Sigmoid colon (tissue), 4 donors: ENCODE measurements around the gene APRT.

ENCODE experiments used
- EP300 ChIP-seq, 4 donors: sonication (generic); formaldehyde crosslinking; IDR thresholded peaks; one replicate each; pipeline ENCODE4 v1.6.1; 2017; ENCODE audit warnings: antibody characterized with exemption in 4 of 4
- POLR2AphosphoS5 ChIP-seq, 4 donors: sonication (generic); formaldehyde crosslinking; IDR thresholded peaks; one replicate each; pipeline ENCODE4 v1.6.1; 2017; ENCODE audit warnings: antibody characterized with exemption in 4 of 4
- TF ChIP-seq, protein P1 (sequence below), 4 experiments: fragments of 450-650 bp in 3 of 4; fragments of 200-600 bp in 1 of 4; IDR thresholded peaks; one replicate each; pipeline ENCODE4 v1.5.1; 2016 to 2019; ENCODE audit warnings: antibody characterized with exemption in 4 of 4, mild to moderate bottlenecking in 3 of 4, moderate library complexity in 2 of 4

GRCh38 chr16:88809068-88809675, 2.6 kb downstream of the APRT start:
- TF ChIP-seq, protein P1, sequence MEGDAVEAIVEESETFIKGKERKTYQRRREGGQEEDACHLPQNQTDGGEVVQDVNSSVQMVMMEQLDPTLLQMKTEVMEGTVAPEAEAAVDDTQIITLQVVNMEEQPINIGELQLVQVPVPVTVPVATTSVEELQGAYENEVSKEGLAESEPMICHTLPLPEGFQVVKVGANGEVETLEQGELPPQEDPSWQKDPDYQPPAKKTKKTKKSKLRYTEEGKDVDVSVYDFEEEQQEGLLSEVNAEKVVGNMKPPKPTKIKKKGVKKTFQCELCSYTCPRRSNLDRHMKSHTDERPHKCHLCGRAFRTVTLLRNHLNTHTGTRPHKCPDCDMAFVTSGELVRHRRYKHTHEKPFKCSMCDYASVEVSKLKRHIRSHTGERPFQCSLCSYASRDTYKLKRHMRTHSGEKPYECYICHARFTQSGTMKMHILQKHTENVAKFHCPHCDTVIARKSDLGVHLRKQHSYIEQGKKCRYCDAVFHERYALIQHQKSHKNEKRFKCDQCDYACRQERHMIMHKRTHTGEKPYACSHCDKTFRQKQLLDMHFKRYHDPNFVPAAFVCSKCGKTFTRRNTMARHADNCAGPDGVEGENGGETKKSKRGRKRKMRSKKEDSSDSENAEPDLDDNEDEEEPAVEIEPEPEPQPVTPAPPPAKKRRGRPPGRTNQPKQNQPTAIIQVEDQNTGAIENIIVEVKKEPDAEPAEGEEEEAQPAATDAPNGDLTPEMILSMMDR (IDR thresholded peaks at IDR 0.05): no peak
- no peak for TF ChIP-seq POLR2AphosphoS5 (IDR thresholded peaks at IDR 0.05)
- no peak for TF ChIP-seq EP300 (IDR thresholded peaks at IDR 0.05)
